ENCODE results near the gene RCSD1.
"Not testable (repeated sequence)": the region's sequence is repeated elsewhere in the genome, so short reads cannot be mapped to it uniquely, and the experiment has no call there.

RCSD1 gene, protein sequence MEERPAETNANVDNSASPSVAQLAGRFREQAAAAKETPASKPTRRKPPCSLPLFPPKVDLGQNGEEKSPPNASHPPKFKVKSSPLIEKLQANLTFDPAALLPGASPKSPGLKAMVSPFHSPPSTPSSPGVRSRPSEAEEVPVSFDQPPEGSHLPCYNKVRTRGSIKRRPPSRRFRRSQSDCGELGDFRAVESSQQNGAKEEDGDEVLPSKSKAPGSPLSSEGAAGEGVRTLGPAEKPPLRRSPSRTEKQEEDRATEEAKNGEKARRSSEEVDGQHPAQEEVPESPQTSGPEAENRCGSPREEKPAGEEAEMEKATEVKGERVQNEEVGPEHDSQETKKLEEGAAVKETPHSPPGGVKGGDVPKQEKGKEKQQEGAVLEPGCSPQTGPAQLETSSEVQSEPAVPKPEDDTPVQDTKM

DNA sequence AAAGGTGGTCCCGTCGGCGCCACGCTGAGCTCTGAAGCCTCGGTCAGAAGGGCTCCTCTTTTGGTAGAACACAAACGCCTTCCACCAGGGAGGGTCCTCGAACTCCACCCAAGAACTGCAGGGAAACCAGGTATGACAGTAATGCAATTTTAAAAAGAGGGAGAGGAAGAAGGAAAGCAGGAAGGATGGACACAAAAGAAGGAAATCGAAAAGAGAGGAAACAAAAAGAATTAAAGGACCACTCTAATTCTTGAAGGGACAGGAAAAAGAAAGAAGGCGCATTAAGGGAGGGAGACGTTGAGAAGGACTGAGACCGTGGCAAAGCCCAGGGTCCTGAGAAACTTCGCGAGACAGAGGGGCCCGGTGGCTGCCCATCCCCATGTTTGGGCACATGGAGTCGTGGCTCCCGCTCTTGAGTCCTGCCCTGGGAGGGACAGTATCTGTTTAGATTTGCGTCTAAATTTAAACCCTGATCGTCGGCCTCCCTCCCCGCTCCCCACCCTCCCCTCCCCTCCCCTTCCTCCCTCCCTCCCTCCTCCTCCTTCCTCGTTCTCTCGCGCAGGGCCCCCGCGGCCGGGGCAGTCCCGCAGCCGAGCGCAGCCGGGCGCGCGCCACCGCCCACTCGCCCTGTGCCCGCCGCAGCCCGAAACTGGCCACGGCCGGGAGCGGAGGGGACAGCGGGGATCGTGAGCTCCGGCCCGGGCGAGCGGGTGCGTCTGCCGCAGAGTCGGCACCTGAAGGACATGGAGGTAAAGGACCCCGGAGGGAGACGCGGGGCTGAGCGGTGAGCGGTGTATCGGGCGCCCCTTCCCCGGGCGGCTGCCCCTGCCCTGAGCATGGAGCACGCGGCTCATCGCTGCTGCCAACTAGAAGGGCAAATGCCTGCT, at the start of gene RCSD1:
Gene RCSD1, plus strand, starts transcription at position 552 of the 887 bp plus-strand sequence. Its CDS starts 192 bp downstream, at position 744.
- peak; percentile 55 to 61 for DNase-seq

DNA sequence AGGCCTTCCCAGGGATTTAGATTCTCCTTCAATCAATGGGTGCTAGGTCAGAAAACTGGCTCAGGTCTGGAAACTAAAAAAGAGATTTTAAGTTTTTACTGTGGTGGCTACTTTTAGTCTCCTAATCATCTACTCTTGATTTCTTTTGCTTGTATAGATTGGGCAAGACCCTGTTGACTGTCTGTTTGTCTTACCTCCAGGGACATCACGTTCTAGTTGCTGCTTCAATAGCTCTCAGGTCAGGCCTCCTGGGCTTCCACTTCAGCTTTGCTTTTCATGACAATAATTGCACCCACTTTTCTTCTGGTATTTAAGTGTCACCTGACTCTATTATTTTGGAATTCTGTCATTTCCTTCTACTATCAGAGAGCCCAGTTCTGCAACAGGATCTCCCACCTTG, 48.0 kb upstream of the RCSD1 start:
- DNase-seq: no peak

DNA sequence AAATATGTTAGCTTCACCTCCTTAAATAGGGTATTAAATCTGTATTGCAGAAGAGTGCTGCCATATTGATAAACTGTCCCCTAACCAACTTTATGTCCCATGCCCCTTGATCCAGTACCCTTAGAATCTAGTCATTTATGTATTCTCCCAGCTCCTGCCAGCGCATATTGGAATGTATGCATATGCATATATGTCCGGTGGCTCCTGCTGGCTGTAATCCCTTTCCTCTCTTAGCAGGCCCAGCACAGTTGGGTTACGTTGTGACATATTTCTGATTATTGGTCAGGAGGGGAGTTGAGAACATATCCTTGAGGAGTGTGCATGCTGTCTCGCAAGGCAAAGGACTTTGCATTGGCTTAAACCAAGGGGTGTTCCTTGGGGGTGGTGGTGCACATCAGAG, 47.3 kb upstream of the RCSD1 start:
- no peak for DNase-seq

DNA sequence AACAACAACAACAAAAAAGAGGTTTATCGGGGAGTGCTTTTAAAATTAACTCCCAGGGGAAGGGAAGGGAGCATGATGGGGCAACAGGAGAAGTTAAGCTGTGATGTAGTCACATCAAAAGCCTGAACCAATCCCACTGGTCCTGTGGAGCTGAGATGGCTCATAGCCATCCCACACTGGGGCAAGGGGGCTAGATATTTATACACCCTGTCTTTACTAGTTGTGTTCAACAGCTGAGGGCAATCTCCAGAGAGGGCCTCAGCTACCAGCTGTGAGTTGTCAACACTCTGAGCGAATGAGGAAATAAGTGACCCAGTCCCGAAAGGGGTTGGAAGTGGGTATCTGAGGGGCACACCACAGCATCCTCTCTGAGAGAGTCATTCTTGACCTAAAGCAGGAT, 45.5 kb upstream of the RCSD1 start:
- DNase-seq: no peak

DNA sequence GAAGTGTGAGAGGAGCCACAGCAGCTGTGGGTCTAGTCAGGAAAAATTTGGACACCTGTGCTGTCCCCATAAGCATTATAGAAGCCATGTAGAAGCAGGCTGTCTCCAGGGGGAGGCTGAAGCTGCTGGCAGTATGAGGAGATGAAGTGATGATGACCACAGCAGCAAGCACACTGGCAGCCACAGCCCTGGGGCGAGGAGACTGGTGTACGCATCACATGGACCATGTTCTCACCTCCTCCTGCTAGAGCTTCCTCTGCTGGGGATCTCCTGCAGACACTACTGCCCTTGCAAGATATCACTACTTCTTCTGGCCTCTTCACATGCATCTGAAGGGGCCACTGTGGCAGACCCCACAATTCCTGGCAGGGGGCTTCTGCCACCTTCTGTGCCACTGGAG, 42.7 kb upstream of the RCSD1 start:
- DNase-seq: no peak

DNA sequence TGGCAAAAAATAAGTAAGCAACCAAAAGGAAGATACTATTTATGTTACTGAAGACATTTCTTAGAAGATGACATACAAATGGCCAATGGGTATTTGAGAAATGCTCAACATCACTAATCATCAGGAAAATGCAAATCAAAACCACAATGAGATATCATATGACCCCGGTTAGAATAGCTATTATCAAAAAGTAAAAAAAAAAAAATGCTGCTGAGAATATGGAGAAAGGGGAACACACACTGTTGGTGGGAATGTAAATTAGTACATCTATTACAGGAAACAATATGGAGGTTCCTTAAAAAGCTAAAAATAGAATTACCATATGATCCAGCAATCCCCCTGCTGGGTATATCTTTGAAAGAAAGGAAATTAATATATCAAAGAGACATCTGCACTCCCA, 42.2 kb upstream of the RCSD1 start:
- no peak for DNase-seq

- DNase-seq: no peak
Observed at GRCh38 chr1:167588361-167588760, 41.7 kb upstream of the RCSD1 start.

DNA sequence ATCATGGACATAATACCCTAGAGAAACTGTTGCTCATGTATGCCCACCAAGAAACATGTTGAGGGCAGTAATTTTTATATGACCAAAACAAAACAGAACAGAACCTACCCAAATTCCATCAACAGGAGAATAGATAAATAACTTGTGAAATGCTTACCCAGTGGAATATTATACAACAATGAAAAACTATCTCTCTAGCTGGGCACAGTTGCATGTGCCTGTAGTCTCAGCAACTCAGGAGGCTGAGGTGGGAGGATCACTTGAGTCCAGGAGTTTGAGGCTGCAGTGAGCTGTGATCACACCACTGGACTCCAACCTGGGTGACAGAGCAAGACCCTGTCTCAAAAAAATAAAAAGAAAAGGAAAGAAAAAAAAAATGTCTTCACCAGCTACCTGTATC, 37.6 kb upstream of the RCSD1 start:
- DNase-seq: no peak

DNA sequence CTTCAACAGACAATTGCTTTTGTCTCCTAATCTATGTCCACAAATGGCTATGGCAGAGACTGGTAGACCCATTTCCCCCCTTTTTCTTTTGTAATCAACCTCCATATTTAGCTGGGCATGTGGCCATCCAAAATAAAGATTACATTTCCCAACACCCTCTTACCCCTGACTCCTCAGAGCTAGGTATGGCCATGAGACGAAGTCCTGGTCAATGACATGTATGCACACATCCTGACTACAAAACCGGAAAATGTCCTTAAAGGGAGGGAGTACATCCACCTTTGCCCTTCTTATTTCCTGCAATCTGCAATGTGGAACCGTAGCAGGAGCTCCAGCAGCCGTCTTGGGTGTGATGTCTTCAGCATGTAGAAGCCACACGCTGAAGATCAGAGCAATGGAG, 36.2 kb upstream of the RCSD1 start:
- no peak for DNase-seq

- DNase-seq: no peak
Observed at GRCh38 chr1:167594822-167595221, 35.2 kb upstream of the RCSD1 start.

DNA sequence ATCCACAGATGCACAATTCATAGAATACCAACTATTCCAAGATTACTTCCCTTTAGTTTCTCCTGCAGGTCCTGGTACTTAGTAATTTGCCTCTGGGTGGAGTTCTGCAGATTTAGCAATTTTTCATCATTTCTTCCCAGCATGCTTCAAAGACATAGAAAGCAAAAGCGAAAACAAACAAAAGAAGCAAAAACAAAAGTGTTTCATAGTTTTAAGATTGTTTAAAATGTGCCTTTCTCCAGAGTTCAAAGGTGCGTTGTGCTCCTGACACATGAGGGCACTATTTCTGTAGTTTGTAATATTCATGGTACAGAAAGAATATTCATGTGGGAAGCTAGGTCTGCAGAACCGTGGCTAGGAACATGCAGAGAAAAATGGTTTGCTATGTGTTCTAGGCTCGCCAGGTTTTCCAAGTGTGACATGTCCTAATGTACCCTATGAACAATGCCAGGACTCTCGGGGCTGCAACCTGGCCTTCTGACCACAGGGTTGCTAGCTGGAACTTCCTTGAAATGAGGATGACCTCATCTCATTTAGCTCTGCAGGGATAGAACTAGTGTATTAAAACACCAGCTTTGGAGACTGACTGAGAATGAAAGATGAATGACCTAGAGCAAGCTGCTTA, 30.0 kb upstream of the RCSD1 start:
- DNase-seq: peak in 1 of 2 donors; percentile 21

DNA sequence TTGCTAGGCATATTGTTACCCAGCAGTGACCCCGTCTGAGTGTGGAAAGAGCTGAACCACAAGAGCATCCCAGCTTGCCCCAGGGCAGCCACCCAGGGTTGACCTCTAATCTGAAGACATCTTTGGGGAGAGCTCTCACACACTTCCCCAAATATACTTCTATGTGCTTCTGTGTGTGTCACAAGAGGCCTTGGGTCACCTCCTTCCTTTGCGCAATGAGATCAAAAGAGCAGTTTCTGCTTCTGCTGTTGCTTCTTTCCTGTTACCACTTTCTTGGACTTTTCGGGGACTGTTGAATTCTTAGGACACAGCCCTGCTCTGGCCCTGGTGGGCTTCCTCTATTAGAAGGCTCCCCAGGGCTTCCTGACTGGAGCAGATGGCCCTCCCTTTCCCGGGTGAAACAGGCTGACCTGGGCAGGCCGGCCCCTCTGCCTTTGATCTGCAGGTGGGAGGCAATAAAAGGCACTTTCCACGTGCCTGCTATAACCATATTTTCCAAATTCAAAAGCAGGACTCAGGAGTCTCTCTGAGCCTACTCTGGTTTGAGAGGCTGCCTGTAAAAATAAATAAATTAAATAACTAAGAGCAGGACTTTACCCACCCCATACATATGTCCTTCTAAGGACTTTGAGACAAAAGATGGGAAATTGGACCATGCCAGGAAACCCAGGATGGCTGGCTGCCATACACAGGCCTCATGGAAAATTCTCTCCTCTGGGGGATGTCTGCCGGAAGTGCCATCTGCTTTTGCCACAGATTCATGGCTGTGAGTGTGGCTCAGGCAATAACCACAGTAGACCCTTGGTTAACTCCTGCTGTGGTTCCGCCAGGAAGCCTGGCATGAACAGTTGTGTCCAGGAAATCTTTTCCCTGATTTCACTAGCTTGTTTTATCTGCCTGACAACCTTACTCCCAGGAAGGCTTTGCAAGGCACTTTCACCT, 28.3 kb upstream of the RCSD1 start:
- peak in 1 of 2 donors; percentile 9 for DNase-seq

GRCh38 chr1:167602840-167603239, 27.2 kb upstream of the RCSD1 start:
- DNase-seq: no peak

GRCh38 chr1:167605576-167605975, 24.5 kb upstream of the RCSD1 start:
- no peak for DNase-seq

GRCh38 chr1:167611983-167612382, 18.0 kb upstream of the RCSD1 start:
- no peak for DNase-seq

- DNase-seq: no peak
Observed at GRCh38 chr1:167612587-167613385, 17.2 kb upstream of the RCSD1 start.

DNA sequence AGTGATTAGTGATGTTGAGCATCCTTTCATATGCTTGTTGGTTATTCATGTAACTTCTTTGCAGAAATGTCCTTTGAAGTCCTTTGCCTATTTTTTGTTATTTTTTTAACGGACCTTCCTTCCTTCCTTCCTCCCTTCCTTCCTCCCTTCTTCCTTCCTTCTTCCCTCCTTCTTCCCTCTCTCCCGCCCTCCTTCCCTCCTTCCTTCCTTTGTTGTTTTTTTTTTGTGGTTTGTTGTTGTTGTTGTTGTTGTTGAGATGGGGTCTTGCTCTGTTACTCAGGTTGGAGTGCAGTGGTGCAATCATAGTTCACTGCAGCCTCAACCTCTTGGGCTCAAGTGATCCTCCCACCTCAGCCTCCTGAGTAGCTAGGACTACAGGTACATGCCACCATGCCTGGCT, 16.0 kb upstream of the RCSD1 start:
- not testable (repeated sequence) for DNase-seq

DNA sequence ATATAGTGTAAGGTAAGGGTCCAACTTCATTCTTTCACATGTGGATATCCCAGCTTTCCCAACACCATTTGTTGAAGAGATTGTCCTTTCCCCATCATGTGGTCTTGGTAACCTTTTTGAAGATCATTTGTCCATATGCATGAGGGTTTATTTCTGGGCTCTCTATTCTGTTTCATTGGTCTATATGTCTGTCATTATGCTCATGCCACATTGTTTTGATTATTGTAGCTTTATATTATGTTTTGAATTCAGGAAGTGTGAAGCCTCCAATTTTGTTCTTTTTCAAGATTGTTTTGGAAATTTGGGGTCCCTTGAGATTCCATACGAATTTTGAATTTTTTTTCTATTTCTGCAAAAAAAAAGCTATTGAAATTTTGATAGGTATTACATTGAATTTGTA, 15.2 kb upstream of the RCSD1 start:
- no peak for DNase-seq

- DNase-seq: no peak
Observed at GRCh38 chr1:167616521-167616920, 13.5 kb upstream of the RCSD1 start.

- DNase-seq: no peak
Observed at GRCh38 chr1:167617153-167618147, 12.6 kb upstream of the RCSD1 start.
